HUES64 (cell line): Measurements from ENCODE around the gene DNAJC27.

Source experiments
- H3K27ac ChIP-seq: 2 replicates; pipeline ENCODE4 v1.7.0; 2013; ENCODE audit warnings: low read depth, low read length, inconsistent platforms
- H3K27me3 ChIP-seq: 2 replicates; pipeline ENCODE4 v1.6.1; 2013; ENCODE audit warnings: mild to moderate bottlenecking, low read length; ENCODE audit not compliant: insufficient read depth
- H3K36me3 ChIP-seq: 2 replicates; pipeline ENCODE4 v1.6.1; 2013; ENCODE audit warnings: mild to moderate bottlenecking, low read length; ENCODE audit not compliant: insufficient read depth
- H3K4me1 ChIP-seq: 2 replicates; pipeline ENCODE4 v1.6.1; 2013; ENCODE audit warnings: mild to moderate bottlenecking, low read length, moderate library complexity; ENCODE audit not compliant: insufficient read depth
- H3K4me3 ChIP-seq: 2 replicates; pipeline ENCODE4 v1.5.1; 2013; ENCODE audit warnings: mild to moderate bottlenecking, low read length, moderate library complexity
- H3K9ac ChIP-seq: 2 replicates; pipeline ENCODE4 v1.6.1; 2013; ENCODE audit warnings: mild to moderate bottlenecking, low read depth, low read length
- H3K9me3 ChIP-seq: 2 replicates; pipeline ENCODE4 v1.6.1; 2013; ENCODE audit warnings: low read depth, low read length; ENCODE audit not compliant: insufficient read depth
- WGBS: fragments of 150-250, 120-280 bp; methylation state at CpG from one replicate; pipeline ENCODE4 v1.1.7; 2013; ENCODE audit warnings: missing lambda C conversion rate; 5-methylcytosine and 5-hydroxymethylcytosine counted together

The DNAJC27 gene

GRCh38 chr2:24925815-24926214 lies 45.9 kb downstream of the DNAJC27 start:
- Histone ChIP-seq H3K27me3 (peaks cover 6% of the 10 kb centered on the region), H3K4me1 (peaks cover 9% of the 10 kb centered on the region), H3K27ac (no peak overlapping the region), H3K9ac (no peak overlapping the region), H3K9me3 (no peaks in the 10 kb centered on the region), H3K36me3 (no peaks in the 10 kb centered on the region), H3K4me3 (no peak overlapping the region)
- WGBS = 95% methylated on average over 10 of the region's 10 CpGs

GRCh38 chr2:24924732-24925131 lies 47.0 kb downstream of the DNAJC27 start:
- Histone ChIP-seq H3K27ac (no peak overlapping the region), H3K9ac (no peak overlapping the region), H3K4me1 (peaks cover 9% of the 10 kb centered on the region), H3K9me3 (no peaks in the 10 kb centered on the region), H3K4me3 (no peak overlapping the region), H3K36me3 (no peaks in the 10 kb centered on the region), H3K27me3 (peaks cover 8% of the 10 kb centered on the region)
- 86% methylated on average over 6 of the region's 6 CpGs for WGBS

DNA sequence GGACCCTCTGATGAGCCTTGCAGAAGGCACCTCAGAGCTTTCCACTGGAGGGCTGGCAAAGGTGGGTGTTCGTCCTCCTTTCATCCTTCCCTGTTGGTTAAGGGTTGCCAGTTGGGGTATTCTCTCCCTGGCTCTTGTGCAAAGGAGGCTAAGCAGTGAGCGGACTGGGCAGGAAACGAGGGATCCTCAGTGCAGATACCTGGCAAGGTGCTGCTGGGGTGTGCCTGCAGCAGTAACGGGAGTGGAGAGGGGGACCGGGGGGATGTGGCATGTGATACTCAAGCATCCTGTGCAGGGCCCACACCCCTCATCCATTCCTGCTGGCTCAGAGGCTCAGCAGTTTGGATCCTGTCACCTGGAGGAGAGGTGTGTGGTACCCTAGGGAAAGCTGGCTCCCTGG lies 47.5 kb downstream of the DNAJC27 start:
- H3K27me3 ChIP-seq = peaks cover 10% of the 10 kb centered on the region
- H3K36me3 ChIP-seq = no peaks in the 10 kb centered on the region
- no peaks in the 10 kb centered on the region for H3K9me3 ChIP-seq
- H3K9ac ChIP-seq = no peak overlapping the region
- H3K4me3 ChIP-seq = no peak overlapping the region
- WGBS = 92% methylated on average over 5 of the region's 5 CpGs
- H3K27ac ChIP-seq = no peak overlapping the region
- peaks cover 10% of the 10 kb centered on the region for H3K4me1 ChIP-seq

- Histone ChIP-seq H3K27me3 (peaks cover 14% of the 10 kb centered on the region), H3K9me3 (no peaks in the 10 kb centered on the region), H3K4me3 (no peak overlapping the region), H3K4me1 (peaks cover 17% of the 10 kb centered on the region), H3K27ac (no peak overlapping the region), H3K9ac (no peak overlapping the region), H3K36me3 (no peaks in the 10 kb centered on the region)
- WGBS = 88% methylated on average over 10 of the region's 10 CpGs
Observed at GRCh38 chr2:24923106-24923505, 48.6 kb downstream of the DNAJC27 start.

- H3K9me3 ChIP-seq = no peaks in the 10 kb centered on the region
- H3K27me3 ChIP-seq = peaks cover 14% of the 10 kb centered on the region
- WGBS = 97% methylated on average over 1 of the region's 1 CpG
- H3K4me1 ChIP-seq = peaks cover 17% of the 10 kb centered on the region
- H3K27ac ChIP-seq = no peak overlapping the region
- H3K9ac ChIP-seq = no peak overlapping the region
- H3K36me3 ChIP-seq = no peaks in the 10 kb centered on the region
- H3K4me3 ChIP-seq = no peak overlapping the region
Observed at GRCh38 chr2:24922556-24922955, 49.2 kb downstream of the DNAJC27 start.

- Histone ChIP-seq H3K36me3 (no peaks in the 10 kb centered on the region), H3K4me3 (peak overlapping the region; percentile 58), H3K27ac (no peak overlapping the region), H3K9me3 (no peaks in the 10 kb centered on the region), H3K27me3 (peaks cover 11% of the 10 kb centered on the region; the same call in 1 of the 2 replicates), H3K4me1 (peaks cover 8% of the 10 kb centered on the region; the same call in 1 of the 2 replicates), H3K9ac (no peak overlapping the region)
- 28% methylated on average over 13 of the region's 13 CpGs for WGBS
Observed at GRCh38 chr2:24920809-24921441, 50.8 kb downstream of the DNAJC27 start.

DNA sequence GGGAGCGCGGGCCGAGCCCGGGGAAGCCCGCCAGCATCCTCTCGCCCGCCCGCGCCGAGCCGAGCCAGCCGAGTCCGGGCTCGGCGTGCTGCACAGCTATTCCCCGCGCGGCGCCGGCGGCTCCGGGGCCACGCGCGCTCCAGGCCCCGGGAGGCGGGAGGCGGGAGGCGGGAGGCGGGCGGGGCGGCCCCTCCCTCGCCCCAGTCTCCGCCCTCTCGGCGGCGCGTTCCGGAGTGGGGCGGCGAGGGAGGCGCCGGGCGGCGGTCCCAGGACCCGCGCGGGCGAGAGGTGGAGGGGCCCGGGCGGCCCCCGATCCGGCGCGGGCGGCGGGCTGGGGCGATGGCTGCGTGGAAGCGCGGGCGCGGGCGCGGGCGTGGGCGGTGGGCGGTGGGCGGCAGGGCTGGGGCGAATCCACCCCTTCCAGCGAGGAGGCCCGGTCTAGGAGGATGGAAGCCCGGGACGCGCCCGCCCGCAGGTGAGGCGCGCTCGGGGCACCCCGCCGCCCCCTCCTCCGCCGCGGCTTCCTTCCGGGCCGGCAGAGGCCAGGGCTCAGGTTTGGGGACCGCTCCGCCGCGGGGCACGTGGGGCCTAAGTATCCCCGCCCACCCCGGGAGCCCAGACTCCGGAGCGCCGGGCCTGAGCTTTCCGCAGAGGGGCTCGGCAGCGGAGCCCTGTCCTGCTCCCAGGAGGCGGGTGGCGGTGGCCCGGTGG lies 51.5 kb downstream of the DNAJC27 start, which contains the start of gene ADCY3:
Gene ADCY3, minus strand, starts transcription at position 140 of the 711 bp plus-strand sequence. CDS start 1,250 bp downstream, outside the sequence.
- Histone ChIP-seq H3K36me3 (no peaks in the 10 kb centered on the region), H3K9ac (peak within 1 kb of the TSS; percentile 53), H3K4me3 (peak within 1 kb of the TSS; percentile 58), H3K4me1 (peaks cover 8% of the 10 kb centered on the region; the same call in 1 of the 2 replicates), H3K27me3 (peaks cover 11% of the 10 kb centered on the region; the same call in 1 of the 2 replicates), H3K9me3 (no peaks in the 10 kb centered on the region), H3K27ac (no peak within 1 kb of the TSS)
- WGBS = 1% methylated on average over 103 of the region's 103 CpGs

- no peaks in the 10 kb centered on the region for H3K9me3 ChIP-seq
- H3K4me1 ChIP-seq = peaks cover 8% of the 10 kb centered on the region; the same call in 1 of the 2 replicates
- peak overlapping the region; percentile 58 for H3K4me3 ChIP-seq
- H3K27me3 ChIP-seq = peaks cover 11% of the 10 kb centered on the region; the same call in 1 of the 2 replicates
- no peaks in the 10 kb centered on the region for H3K36me3 ChIP-seq
- no peak overlapping the region for H3K27ac ChIP-seq
- WGBS = 1% methylated on average over 76 of the region's 76 CpGs
- H3K9ac ChIP-seq = peak overlapping the region; percentile 53
Observed at GRCh38 chr2:24919506-24920097, 52.2 kb downstream of the DNAJC27 start.

DNA sequence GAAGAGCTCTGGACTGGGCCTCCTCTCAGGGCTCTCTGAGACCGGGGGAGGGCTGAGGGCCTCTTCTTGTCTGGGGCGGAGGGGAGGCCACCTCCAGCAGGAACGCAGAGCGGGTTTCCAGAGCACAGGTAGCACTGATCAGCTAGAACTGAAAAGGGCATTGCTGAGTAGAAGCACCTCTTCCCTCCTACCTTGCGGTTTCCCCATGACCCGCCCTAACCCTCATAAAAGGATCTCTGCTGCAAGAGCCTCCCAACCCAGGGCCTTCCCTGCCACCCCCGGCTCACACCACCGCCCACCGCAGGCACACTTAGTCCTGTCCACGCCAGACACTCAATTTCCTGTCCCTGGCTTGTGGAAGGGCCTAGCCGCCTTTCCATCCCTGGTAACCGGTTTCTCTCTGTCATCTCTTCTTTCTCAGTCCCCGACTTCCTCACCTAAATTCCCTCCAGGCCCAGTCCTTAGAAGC lies 52.7 kb downstream of the DNAJC27 start:
- H3K36me3 ChIP-seq = no peaks in the 10 kb centered on the region
- 53% methylated on average over 13 of the region's 13 CpGs for WGBS
- peaks cover 11% of the 10 kb centered on the region; the same call in 1 of the 2 replicates for H3K27me3 ChIP-seq
- H3K9ac ChIP-seq = peak overlapping the region; percentile 53
- H3K9me3 ChIP-seq = no peaks in the 10 kb centered on the region
- H3K4me1 ChIP-seq = peaks cover 8% of the 10 kb centered on the region; the same call in 1 of the 2 replicates
- peak overlapping the region; percentile 58 for H3K4me3 ChIP-seq
- H3K27ac ChIP-seq = no peak overlapping the region

GRCh38 chr2:24918326-24919036 lies 53.3 kb downstream of the DNAJC27 start:
- Histone ChIP-seq H3K4me3 (peak overlapping the region; percentile 58), H3K9me3 (no peaks in the 10 kb centered on the region), H3K9ac (peak overlapping the region; percentile 53; the same call in 1 of the 2 replicates), H3K27me3 (peaks cover 11% of the 10 kb centered on the region; the same call in 1 of the 2 replicates), H3K4me1 (peaks cover 11% of the 10 kb centered on the region; the same call in 1 of the 2 replicates), H3K36me3 (no peaks in the 10 kb centered on the region), H3K27ac (no peak overlapping the region)
- WGBS = 96% methylated on average over 42 of the region's 42 CpGs
